ENCODE results near the gene FKBP4. TPM values are rescaled to one million over a fixed set of nuclear protein-coding genes. Genes with fewer than 3 reads are reported as not detected.

FKBP4 gene
- total RNA-seq (2014; rRNA removed; shearing (Covaris generic)) (203 and 223 TPM in 2 replicates), polyA plus RNA-seq (2016; fragmentation: Nextera tagmentation; extraction: Ambion mirVana) (117 and 126 TPM in 2 replicates)
- long read RNA-seq, transcript FKBP4-201 (10 exons, 3,732 nt): major isoform, 192 of 203 reads
- long read RNA-seq, partial matches to known transcripts: 9 of 203 reads
- long read RNA-seq, other reads (novel, unspliced or antisense): 2 of 203 reads

- Histone ChIP-seq H3F3A (replicated peaks; ENCODE audit: low read depth) (peaks cover 36% of the 10 kb centered on the region), H3K27me3 (ENCODE audit: insufficient read depth) (no peaks in the 10 kb centered on the region), H3K4me2 (peak within 1 kb of the TSS; percentile 99), H3K27ac (ENCODE audit: low read depth) (peak within 1 kb of the TSS; percentile 79; the same call in 1 of the 2 replicates), H3K4me1 (ENCODE audit: insufficient read depth) (peaks cover 24% of the 10 kb centered on the region), H3K79me2 (replicated peaks; ENCODE audit: insufficient read depth) (peaks cover 40% of the 10 kb centered on the region), H4K20me1 (replicated peaks; ENCODE audit: insufficient read depth) (peaks cover 33% of the 10 kb centered on the region), H3K9me2 (ENCODE audit: insufficient read depth) (no peaks in the 10 kb centered on the region), H3K36me3 (ENCODE audit: insufficient read depth) (peaks cover 35% of the 10 kb centered on the region), H2AFZ (peak within 1 kb of the TSS; percentile 80), H3K4me3 (peak within 1 kb of the TSS; percentile 91)
- ATAC-seq (peak; percentile 81), DNase-seq (ENCODE audit: low spot score) (peak; percentile 96)
- H3K27me3 Mint-ChIP-seq (ENCODE audit: insufficient read depth, low read depth, poor library complexity): peaks cover 16% of the 10 kb centered on the region
- H3K4me1 Mint-ChIP-seq: peaks cover 32% of the 10 kb centered on the region
- H3K36me3 Mint-ChIP-seq (ENCODE audit: low read depth): peaks cover 39% of the 10 kb centered on the region
- H3K9me3 Mint-ChIP-seq: peaks cover 5% of the 10 kb centered on the region; the same call in 1 of the 3 replicates
- H3K27ac Mint-ChIP-seq: no peak within 1 kb of the TSS
- peak within 1 kb of the TSS; percentile 88 for H3K4me3 Mint-ChIP-seq
- TF ChIP-seq, protein P1, sequence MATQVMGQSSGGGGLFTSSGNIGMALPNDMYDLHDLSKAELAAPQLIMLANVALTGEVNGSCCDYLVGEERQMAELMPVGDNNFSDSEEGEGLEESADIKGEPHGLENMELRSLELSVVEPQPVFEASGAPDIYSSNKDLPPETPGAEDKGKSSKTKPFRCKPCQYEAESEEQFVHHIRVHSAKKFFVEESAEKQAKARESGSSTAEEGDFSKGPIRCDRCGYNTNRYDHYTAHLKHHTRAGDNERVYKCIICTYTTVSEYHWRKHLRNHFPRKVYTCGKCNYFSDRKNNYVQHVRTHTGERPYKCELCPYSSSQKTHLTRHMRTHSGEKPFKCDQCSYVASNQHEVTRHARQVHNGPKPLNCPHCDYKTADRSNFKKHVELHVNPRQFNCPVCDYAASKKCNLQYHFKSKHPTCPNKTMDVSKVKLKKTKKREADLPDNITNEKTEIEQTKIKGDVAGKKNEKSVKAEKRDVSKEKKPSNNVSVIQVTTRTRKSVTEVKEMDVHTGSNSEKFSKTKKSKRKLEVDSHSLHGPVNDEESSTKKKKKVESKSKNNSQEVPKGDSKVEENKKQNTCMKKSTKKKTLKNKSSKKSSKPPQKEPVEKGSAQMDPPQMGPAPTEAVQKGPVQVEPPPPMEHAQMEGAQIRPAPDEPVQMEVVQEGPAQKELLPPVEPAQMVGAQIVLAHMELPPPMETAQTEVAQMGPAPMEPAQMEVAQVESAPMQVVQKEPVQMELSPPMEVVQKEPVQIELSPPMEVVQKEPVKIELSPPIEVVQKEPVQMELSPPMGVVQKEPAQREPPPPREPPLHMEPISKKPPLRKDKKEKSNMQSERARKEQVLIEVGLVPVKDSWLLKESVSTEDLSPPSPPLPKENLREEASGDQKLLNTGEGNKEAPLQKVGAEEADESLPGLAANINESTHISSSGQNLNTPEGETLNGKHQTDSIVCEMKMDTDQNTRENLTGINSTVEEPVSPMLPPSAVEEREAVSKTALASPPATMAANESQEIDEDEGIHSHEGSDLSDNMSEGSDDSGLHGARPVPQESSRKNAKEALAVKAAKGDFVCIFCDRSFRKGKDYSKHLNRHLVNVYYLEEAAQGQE (IDR thresholded peaks at IDR 0.05; ENCODE audit: unreplicated experiment): no peak
- TF ChIP-seq POLR2AphosphoS5 (IDR thresholded peaks at IDR 0.05; ENCODE audit: low read depth): peak; percentile 89
Measured at GRCh38 chr12:2794736-2795289, at the start of gene FKBP4. TSS of gene FKBP4 (plus strand) at chr12:2794970. CDS start at chr12:2795140, 170 bp downstream.

GRCh38 chr12:2745655-2746054 is 49.1 kb upstream of the FKBP4 start:
- no peak overlapping the region for H3K27ac Mint-ChIP-seq
- no peak for ATAC-seq
- H3K27ac ChIP-seq (ENCODE audit: low read depth): no peak overlapping the region
- H3K4me2 ChIP-seq: no peak overlapping the region
- H3F3A ChIP-seq (replicated peaks; ENCODE audit: low read depth): no peaks in the 10 kb centered on the region
- no peaks in the 10 kb centered on the region for H3K9me2 ChIP-seq (ENCODE audit: insufficient read depth)
- no peak overlapping the region for H2AFZ ChIP-seq
- H3K9me3 Mint-ChIP-seq: no peaks in the 10 kb centered on the region
- H3K27me3 Mint-ChIP-seq (ENCODE audit: insufficient read depth, low read depth, poor library complexity): peaks cover 6% of the 10 kb centered on the region
- H3K4me3 Mint-ChIP-seq: no peak overlapping the region
- no peaks in the 10 kb centered on the region for H3K79me2 ChIP-seq (replicated peaks; ENCODE audit: insufficient read depth)
- H4K20me1 ChIP-seq (replicated peaks; ENCODE audit: insufficient read depth): no peaks in the 10 kb centered on the region
- peaks cover 17% of the 10 kb centered on the region for H3K4me1 Mint-ChIP-seq
- no peaks in the 10 kb centered on the region for H3K27me3 ChIP-seq (ENCODE audit: insufficient read depth)
- no peak overlapping the region for H3K4me3 ChIP-seq
- H3K36me3 ChIP-seq (ENCODE audit: insufficient read depth): no peaks in the 10 kb centered on the region
- H3K36me3 Mint-ChIP-seq (ENCODE audit: low read depth): no peaks in the 10 kb centered on the region
- H3K4me1 ChIP-seq (ENCODE audit: insufficient read depth): peaks cover 11% of the 10 kb centered on the region
- DNase-seq (ENCODE audit: low spot score): no peak
- TF ChIP-seq CREB1 (CRISPR knock-in tag; IDR thresholded peaks at IDR 0.05; ENCODE audit: low read depth) (no peak), NANOG (IDR thresholded peaks at IDR 0.05; ENCODE audit: borderline replicate concordance) (no peak), STAT1 (IDR thresholded peaks at IDR 0.05; ENCODE audit: unreplicated experiment) (no peak), ZNF331 (CRISPR knock-in tag; IDR thresholded peaks at IDR 0.05; ENCODE audit: low read depth) (no peak), JUNB (IDR thresholded peaks at IDR 0.05; ENCODE audit: unreplicated experiment) (no peak), ZNF114 (CRISPR knock-in tag; IDR thresholded peaks at IDR 0.05) (no peak), ETS1 (IDR thresholded peaks at IDR 0.05) (no peak), EZH2phosphoT487 (IDR thresholded peaks at IDR 0.05; ENCODE audit: unreplicated experiment) (no peak), POLR2AphosphoS5 (IDR thresholded peaks at IDR 0.05; ENCODE audit: low read depth) (no peak), EZH2 (IDR thresholded peaks at IDR 0.05; ENCODE audit: low read depth, unreplicated experiment) (no peak)
- TF ChIP-seq, protein P1 (IDR thresholded peaks at IDR 0.05; ENCODE audit: unreplicated experiment): no peak
- TF ChIP-seq, protein P2, sequence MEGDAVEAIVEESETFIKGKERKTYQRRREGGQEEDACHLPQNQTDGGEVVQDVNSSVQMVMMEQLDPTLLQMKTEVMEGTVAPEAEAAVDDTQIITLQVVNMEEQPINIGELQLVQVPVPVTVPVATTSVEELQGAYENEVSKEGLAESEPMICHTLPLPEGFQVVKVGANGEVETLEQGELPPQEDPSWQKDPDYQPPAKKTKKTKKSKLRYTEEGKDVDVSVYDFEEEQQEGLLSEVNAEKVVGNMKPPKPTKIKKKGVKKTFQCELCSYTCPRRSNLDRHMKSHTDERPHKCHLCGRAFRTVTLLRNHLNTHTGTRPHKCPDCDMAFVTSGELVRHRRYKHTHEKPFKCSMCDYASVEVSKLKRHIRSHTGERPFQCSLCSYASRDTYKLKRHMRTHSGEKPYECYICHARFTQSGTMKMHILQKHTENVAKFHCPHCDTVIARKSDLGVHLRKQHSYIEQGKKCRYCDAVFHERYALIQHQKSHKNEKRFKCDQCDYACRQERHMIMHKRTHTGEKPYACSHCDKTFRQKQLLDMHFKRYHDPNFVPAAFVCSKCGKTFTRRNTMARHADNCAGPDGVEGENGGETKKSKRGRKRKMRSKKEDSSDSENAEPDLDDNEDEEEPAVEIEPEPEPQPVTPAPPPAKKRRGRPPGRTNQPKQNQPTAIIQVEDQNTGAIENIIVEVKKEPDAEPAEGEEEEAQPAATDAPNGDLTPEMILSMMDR (conservative IDR thresholded peaks at IDR 0.05; ENCODE audit: low read depth in 2 of 2): no peak

All from GM23338 (cell line).